ENCODE results near the gene MYBBP1A. TPM values are rescaled to one million over a fixed set of nuclear protein-coding genes. Genes with fewer than 3 reads are reported as not detected.
"Not testable (repeated sequence)": the region's sequence is repeated elsewhere in the genome, so short reads cannot be mapped to it uniquely, and the experiment has no call there.

The MYBBP1A gene
- total and polyA plus RNA-seq, 2 donors, result 21.5 to 36.9 TPM

DNA sequence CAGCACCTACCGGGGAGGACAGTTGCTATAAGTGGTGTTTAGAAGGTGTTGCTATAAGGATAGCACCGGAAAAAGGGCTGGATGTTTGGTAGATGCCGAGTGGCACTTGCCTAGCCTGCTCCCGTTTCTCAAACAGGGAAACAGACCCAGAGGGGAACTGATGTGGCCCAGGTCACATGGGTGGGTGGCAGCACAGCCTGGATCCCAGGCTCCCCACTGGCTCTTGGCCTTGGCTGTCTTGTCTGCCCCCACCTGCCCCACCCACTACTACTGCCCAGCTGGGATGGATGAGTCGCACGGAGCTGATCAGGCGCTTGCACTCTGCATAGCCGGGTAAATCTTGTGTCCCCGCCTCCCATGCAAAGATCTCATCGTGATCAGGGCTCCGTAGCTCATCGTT lies 36.3 kb upstream of the MYBBP1A start:
- H3K27me3 ChIP-seq (ENCODE audit: control insufficient read depth in 2 of 2, insufficient read depth in 1 of 2, low read length in 1 of 2), result peaks cover 3 to 60% of the 10 kb centered on the region in 2 donors
- 90% methylated on average over 12 of the region's 12 CpGs for WGBS
- no peaks in the 10 kb centered on the region for H3K4me1 ChIP-seq (ENCODE audit: control insufficient read depth in 2 of 2, insufficient read depth in 2 of 2, low read length in 2 of 2)
- no peaks in the 10 kb centered on the region for H3K9me3 ChIP-seq (ENCODE audit: control insufficient read depth in 2 of 2, insufficient read depth in 1 of 2, low read length in 1 of 2)
- H3K4me3 ChIP-seq (ENCODE audit: low read length in 2 of 2), result no peak overlapping the region
- DNase-seq (ENCODE audit: low read depth in 6 of 9, low spot score in 9 of 9), result no peak
- no peak overlapping the region for H3K27ac ChIP-seq (ENCODE audit: low read depth in 1 of 2, low read length in 1 of 2)
- no peaks in the 10 kb centered on the region for H3K36me3 ChIP-seq (ENCODE audit: control insufficient read depth in 2 of 2, insufficient read depth in 2 of 2, low read length in 1 of 2)

DNA sequence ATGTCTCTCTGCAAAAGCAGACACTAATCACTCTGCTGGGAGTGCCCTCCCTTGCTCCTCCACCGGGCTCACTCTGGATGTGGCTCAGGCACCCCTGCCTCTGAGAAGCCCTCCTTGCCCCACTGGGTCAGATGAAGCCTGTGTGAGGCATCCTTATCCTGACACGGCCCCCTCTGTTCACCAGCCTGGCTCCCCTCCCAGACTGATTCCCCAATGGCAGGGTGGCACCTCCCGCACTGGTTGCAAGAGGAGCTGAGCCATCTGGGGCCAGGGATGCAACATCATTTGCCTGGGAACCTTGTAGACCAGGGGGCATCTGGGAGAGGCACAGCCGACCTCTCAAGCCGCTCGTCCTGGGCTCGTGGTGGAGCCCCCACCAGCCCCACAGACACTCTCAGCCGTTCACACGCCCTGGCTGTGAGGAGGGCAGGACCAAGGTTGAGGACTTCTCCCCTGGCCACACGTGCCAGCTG lies 35.8 kb upstream of the MYBBP1A start:
- H3K27me3 ChIP-seq (ENCODE audit: control insufficient read depth in 2 of 2, insufficient read depth in 1 of 2, low read length in 1 of 2), result peaks cover 4 to 63% of the 10 kb centered on the region in 2 donors
- H3K9me3 ChIP-seq (ENCODE audit: control insufficient read depth in 2 of 2, insufficient read depth in 1 of 2, low read length in 1 of 2), result no peaks in the 10 kb centered on the region
- H3K4me3 ChIP-seq (ENCODE audit: low read length in 2 of 2), result no peak overlapping the region
- H3K4me1 ChIP-seq (ENCODE audit: control insufficient read depth in 2 of 2, insufficient read depth in 2 of 2, low read length in 2 of 2), result no peaks in the 10 kb centered on the region
- H3K27ac ChIP-seq (ENCODE audit: low read depth in 1 of 2, low read length in 1 of 2), result no peak overlapping the region
- no peak for DNase-seq (ENCODE audit: low read depth in 6 of 9, low spot score in 9 of 9)
- H3K36me3 ChIP-seq (ENCODE audit: control insufficient read depth in 2 of 2, insufficient read depth in 2 of 2, low read length in 1 of 2), result no peaks in the 10 kb centered on the region
- 91% methylated on average over 10 of the region's 10 CpGs for WGBS

GRCh38 chr17:4590042-4590441 lies 34.9 kb upstream of the MYBBP1A start:
- not testable (repeated sequence) for DNase-seq (ENCODE audit: low read depth in 6 of 9, low spot score in 9 of 9); H3K4me3 ChIP-seq (ENCODE audit: low read length in 2 of 2); H3K36me3 ChIP-seq (ENCODE audit: control insufficient read depth in 2 of 2, insufficient read depth in 2 of 2, low read length in 1 of 2); H3K4me1 ChIP-seq (ENCODE audit: control insufficient read depth in 2 of 2, insufficient read depth in 2 of 2, low read length in 2 of 2); H3K9me3 ChIP-seq (ENCODE audit: control insufficient read depth in 2 of 2, insufficient read depth in 1 of 2, low read length in 1 of 2); H3K27ac ChIP-seq (ENCODE audit: low read depth in 1 of 2, low read length in 1 of 2)
- 85% methylated on average over 11 of the region's 11 CpGs for WGBS
- H3K27me3 ChIP-seq (ENCODE audit: control insufficient read depth in 2 of 2, insufficient read depth in 1 of 2, low read length in 1 of 2), result peaks cover 14 to 66% of the 10 kb centered on the region in 2 donors

DNA sequence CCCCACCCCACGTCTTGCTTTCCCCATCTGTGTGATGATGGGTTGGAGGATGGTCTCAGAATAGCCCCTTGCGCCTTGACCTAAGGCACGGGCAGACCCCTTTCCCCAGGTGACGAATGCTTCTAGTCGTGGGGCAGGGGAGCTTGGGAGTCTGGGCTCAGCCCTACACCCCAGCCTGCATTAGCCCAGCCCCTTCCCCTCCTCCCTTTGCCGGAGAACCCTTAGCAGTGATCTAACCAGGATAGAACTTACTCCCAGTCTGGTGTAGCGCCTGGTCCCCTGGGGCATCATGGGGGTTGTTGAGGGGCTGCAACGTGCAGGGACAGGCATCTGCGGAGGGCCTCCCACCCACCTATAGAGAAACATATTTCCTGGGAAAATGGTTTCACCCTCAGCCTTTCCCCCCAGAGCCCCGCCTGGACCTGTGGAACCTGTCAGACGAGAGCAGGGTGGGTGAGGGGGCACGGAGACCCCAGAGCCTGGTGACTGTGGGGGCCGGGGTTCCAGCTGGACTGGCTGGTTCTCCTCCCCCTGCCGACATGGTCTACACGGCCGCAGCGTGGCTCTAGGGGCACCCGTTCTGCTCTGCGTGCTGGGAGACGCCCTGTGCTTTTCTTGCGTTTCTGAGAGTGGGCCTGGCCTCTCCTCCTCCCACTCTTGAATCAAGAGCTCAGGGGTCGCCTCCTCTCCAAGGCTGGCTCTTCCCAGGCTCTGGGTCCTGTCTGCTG lies 33.9 kb upstream of the MYBBP1A start:
- no peaks in the 10 kb centered on the region for H3K9me3 ChIP-seq (ENCODE audit: control insufficient read depth in 2 of 2, insufficient read depth in 1 of 2, low read length in 1 of 2)
- peaks cover 24 to 68% of the 10 kb centered on the region in 2 donors for H3K27me3 ChIP-seq (ENCODE audit: control insufficient read depth in 2 of 2, insufficient read depth in 1 of 2, low read length in 1 of 2)
- 91% methylated on average over 22 of the region's 22 CpGs for WGBS
- no peak for DNase-seq (ENCODE audit: low read depth in 6 of 9, low spot score in 9 of 9)
- H3K4me3 ChIP-seq (ENCODE audit: low read length in 2 of 2), result no peak overlapping the region
- H3K27ac ChIP-seq (ENCODE audit: low read depth in 1 of 2, low read length in 1 of 2), result no peak overlapping the region
- H3K4me1 ChIP-seq (ENCODE audit: control insufficient read depth in 2 of 2, insufficient read depth in 2 of 2, low read length in 2 of 2), result peaks cover 0 to 3% of the 10 kb centered on the region in 2 donors
- no peaks in the 10 kb centered on the region for H3K36me3 ChIP-seq (ENCODE audit: control insufficient read depth in 2 of 2, insufficient read depth in 2 of 2, low read length in 1 of 2)

DNA sequence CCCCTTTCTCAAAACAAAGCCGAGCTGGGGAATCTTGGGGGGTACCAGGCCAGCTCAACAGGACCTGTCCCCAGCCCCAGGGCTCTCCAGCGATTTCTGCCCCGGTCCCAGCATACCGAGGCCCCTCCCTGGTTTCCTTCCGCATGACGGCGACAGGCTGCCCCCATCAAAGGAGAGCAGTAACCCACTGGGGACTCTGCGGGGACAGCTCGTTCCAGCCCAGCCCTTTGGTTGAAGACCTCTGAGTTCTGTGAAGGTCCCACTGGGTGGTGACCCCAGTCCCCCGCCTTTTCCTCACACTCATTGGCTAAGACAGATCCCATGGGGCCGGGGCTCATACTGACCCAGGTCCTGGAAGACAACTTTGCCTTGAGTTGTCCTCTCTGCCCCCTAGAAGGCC lies 33.2 kb upstream of the MYBBP1A start:
- no peak overlapping the region for H3K4me3 ChIP-seq (ENCODE audit: low read length in 2 of 2)
- H3K36me3 ChIP-seq (ENCODE audit: control insufficient read depth in 2 of 2, insufficient read depth in 2 of 2, low read length in 1 of 2), result no peaks in the 10 kb centered on the region
- H3K4me1 ChIP-seq (ENCODE audit: control insufficient read depth in 2 of 2, insufficient read depth in 2 of 2, low read length in 2 of 2), result peaks cover 0 to 8% of the 10 kb centered on the region in 2 donors
- H3K27me3 ChIP-seq (ENCODE audit: control insufficient read depth in 2 of 2, insufficient read depth in 1 of 2, low read length in 1 of 2), result peaks cover 25 to 72% of the 10 kb centered on the region in 2 donors
- no peak overlapping the region for H3K27ac ChIP-seq (ENCODE audit: low read depth in 1 of 2, low read length in 1 of 2)
- 78% methylated on average over 11 of the region's 11 CpGs for WGBS
- H3K9me3 ChIP-seq (ENCODE audit: control insufficient read depth in 2 of 2, insufficient read depth in 1 of 2, low read length in 1 of 2), result no peaks in the 10 kb centered on the region
- no peak for DNase-seq (ENCODE audit: low read depth in 6 of 9, low spot score in 9 of 9)

- 85% methylated on average over 9 of the region's 9 CpGs for WGBS
- H3K27ac ChIP-seq (ENCODE audit: low read depth in 1 of 2, low read length in 1 of 2), result no peak overlapping the region
- no peaks in the 10 kb centered on the region for H3K36me3 ChIP-seq (ENCODE audit: control insufficient read depth in 2 of 2, insufficient read depth in 2 of 2, low read length in 1 of 2)
- no peak for DNase-seq (ENCODE audit: low read depth in 6 of 9, low spot score in 9 of 9)
- H3K4me1 ChIP-seq (ENCODE audit: control insufficient read depth in 2 of 2, insufficient read depth in 2 of 2, low read length in 2 of 2), result peaks cover 0 to 8% of the 10 kb centered on the region in 2 donors
- H3K4me3 ChIP-seq (ENCODE audit: low read length in 2 of 2), result no peak overlapping the region
- no peaks in the 10 kb centered on the region for H3K9me3 ChIP-seq (ENCODE audit: control insufficient read depth in 2 of 2, insufficient read depth in 1 of 2, low read length in 1 of 2)
- H3K27me3 ChIP-seq (ENCODE audit: control insufficient read depth in 2 of 2, insufficient read depth in 1 of 2, low read length in 1 of 2), result peaks cover 31 to 78% of the 10 kb centered on the region in 2 donors
These were observed 32.6 kb upstream of the MYBBP1A start for GRCh38 chr17:4587803-4588202.

- H3K9me3 ChIP-seq (ENCODE audit: control insufficient read depth in 2 of 2, insufficient read depth in 1 of 2, low read length in 1 of 2), result no peaks in the 10 kb centered on the region
- no peak for DNase-seq (ENCODE audit: low read depth in 6 of 9, low spot score in 9 of 9)
- 87% methylated on average over 7 of the region's 7 CpGs for WGBS
- H3K4me1 ChIP-seq (ENCODE audit: control insufficient read depth in 2 of 2, insufficient read depth in 2 of 2, low read length in 2 of 2), result peaks cover 0 to 8% of the 10 kb centered on the region in 2 donors
- no peak overlapping the region for H3K4me3 ChIP-seq (ENCODE audit: low read length in 2 of 2)
- H3K27me3 ChIP-seq (ENCODE audit: control insufficient read depth in 2 of 2, insufficient read depth in 1 of 2, low read length in 1 of 2), result peaks cover 35 to 84% of the 10 kb centered on the region in 2 donors
- H3K27ac ChIP-seq (ENCODE audit: low read depth in 1 of 2, low read length in 1 of 2), result no peak overlapping the region
- H3K36me3 ChIP-seq (ENCODE audit: control insufficient read depth in 2 of 2, insufficient read depth in 2 of 2, low read length in 1 of 2), result no peaks in the 10 kb centered on the region
These were observed 32.0 kb upstream of the MYBBP1A start for GRCh38 chr17:4587195-4587594.

DNA sequence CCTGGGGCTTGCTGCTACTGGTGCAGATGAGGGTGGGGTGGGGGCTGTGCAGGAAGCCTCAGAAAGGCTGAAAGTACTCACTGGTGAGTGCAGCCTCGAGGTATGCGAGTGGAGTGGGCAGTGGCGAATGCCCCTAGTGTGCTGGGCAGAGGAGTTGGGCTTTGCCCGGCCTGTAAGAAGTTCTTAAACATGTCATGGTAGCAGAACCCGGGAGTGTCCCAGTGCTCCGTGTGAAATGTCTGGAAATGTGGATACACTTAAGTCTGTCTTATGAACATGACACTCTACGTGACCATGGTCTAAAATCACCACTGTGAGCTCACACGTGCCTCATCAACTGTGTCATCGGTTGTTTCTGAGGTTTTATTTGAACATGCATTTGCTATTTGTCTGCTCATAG lies 30.9 kb upstream of the MYBBP1A start:
- Histone ChIP-seq H3K27ac (ENCODE audit: low read depth in 1 of 2, low read length in 1 of 2) (no peak overlapping the region), H3K36me3 (ENCODE audit: control insufficient read depth in 2 of 2, insufficient read depth in 2 of 2, low read length in 1 of 2) (no peaks in the 10 kb centered on the region), H3K4me3 (ENCODE audit: low read length in 2 of 2) (no peak overlapping the region), H3K27me3 (ENCODE audit: control insufficient read depth in 2 of 2, insufficient read depth in 1 of 2, low read length in 1 of 2) (peaks cover 35 to 89% of the 10 kb centered on the region in 2 donors), H3K9me3 (ENCODE audit: control insufficient read depth in 2 of 2, insufficient read depth in 1 of 2, low read length in 1 of 2) (no peaks in the 10 kb centered on the region), H3K4me1 (ENCODE audit: control insufficient read depth in 2 of 2, insufficient read depth in 2 of 2, low read length in 2 of 2) (peaks cover 0 to 8% of the 10 kb centered on the region in 2 donors)
- no peak for DNase-seq (ENCODE audit: low read depth in 6 of 9, low spot score in 9 of 9)
- 96% methylated on average over 9 of the region's 9 CpGs for WGBS

DNA sequence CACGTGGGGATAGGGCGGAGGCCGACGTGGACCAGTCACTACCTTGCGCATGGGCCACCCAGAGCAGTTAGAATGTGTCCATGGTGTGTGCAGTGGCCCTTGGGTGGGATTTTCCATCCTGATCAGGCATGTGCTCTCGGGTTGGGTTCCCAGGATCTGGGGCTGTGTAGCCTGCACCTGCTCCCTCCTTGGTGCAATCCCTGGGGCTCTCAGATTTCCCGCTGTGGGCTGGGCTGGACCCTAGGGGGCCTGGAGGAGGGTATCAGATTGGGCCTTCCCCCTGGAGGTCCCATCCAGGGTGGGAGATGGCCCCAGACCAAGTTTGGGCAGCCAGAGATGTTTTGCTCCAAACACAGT lies 30.4 kb upstream of the MYBBP1A start:
- Histone ChIP-seq H3K27me3 (ENCODE audit: control insufficient read depth in 2 of 2, insufficient read depth in 1 of 2, low read length in 1 of 2) (peaks cover 35 to 88% of the 10 kb centered on the region in 2 donors), H3K4me1 (ENCODE audit: control insufficient read depth in 2 of 2, insufficient read depth in 2 of 2, low read length in 2 of 2) (peaks cover 0 to 8% of the 10 kb centered on the region in 2 donors), H3K27ac (ENCODE audit: low read depth in 1 of 2, low read length in 1 of 2) (no peak overlapping the region), H3K4me3 (ENCODE audit: low read length in 2 of 2) (no peak overlapping the region), H3K9me3 (ENCODE audit: control insufficient read depth in 2 of 2, insufficient read depth in 1 of 2, low read length in 1 of 2) (no peaks in the 10 kb centered on the region), H3K36me3 (ENCODE audit: control insufficient read depth in 2 of 2, insufficient read depth in 2 of 2, low read length in 1 of 2) (no peaks in the 10 kb centered on the region)
- WGBS, result 93% methylated on average over 7 of the region's 7 CpGs
- no peak for DNase-seq (ENCODE audit: low read depth in 6 of 9, low spot score in 9 of 9)
